ENCODE results near the gene CCDC89. TPM values are rescaled to one million over a fixed set of nuclear protein-coding genes. Genes with fewer than 3 reads are reported as not detected.
A peak's percentile ranks its signal among the peaks of the same experiment; 100 is the strongest.

Gene CCDC89
- total RNA-seq, 2 experiments from 2014 or later: 0.73 to 0.76 TPM

DNA sequence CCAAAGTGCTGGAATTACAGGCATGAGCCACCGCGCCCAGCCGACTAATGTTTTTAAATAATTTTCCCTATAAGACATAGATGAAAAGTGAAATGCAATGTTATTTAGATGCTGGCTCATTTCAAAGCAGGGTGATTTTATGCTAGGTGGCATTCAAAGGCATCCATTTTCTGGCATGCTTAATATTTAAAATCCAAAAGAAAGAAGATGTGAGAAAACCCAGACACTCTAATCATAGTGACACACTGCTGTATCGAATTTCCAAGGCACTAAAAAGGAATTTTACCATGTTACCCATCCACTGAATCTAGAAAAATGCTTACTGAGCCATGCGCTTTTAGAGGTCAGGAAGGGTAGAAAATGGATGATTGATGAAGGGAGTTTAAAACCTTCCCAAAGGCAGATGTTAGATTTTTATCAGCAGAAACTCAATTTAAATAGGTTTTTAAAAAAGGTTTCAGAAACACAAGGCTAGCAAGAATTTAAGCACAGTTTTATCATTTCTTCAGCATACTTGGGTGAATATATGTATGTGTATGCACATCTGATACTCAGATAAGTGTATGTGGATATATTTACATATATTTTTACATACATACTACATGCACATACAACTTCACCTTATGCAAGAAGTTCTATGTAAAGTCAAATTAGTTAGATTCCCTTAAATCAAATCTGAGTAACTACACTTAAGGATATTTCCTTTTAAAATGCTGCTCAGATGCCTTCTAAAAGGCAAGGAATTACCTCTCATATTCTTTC lies 24.1 kb upstream of the CCDC89 start:
- CTCF ChIA-PET: no interaction called here
- H3K9me3 Mint-ChIP-seq (ENCODE audit: low read depth): no peaks in the 10 kb centered on the region
- ATAC-seq: no peak
- H3K36me3 Mint-ChIP-seq: peaks cover 14% of the 10 kb centered on the region
- no peak overlapping the region for H3K4me3 Mint-ChIP-seq
- no peak for DNase-seq
- H3K4me1 Mint-ChIP-seq: no peaks in the 10 kb centered on the region
- no peak overlapping the region for H3K27ac Mint-ChIP-seq
- H3K27me3 Mint-ChIP-seq: no peaks in the 10 kb centered on the region

- DNase-seq: no peak
Observed at GRCh38 chr11:85705800-85706199, 19.8 kb upstream of the CCDC89 start.

GRCh38 chr11:85704967-85705366 lies 19.0 kb upstream of the CCDC89 start:
- no peak for ATAC-seq
- Mint-ChIP-seq H3K4me1 (peaks cover 9% of the 10 kb centered on the region), H3K27me3 (no peaks in the 10 kb centered on the region), H3K9me3 (ENCODE audit: low read depth) (no peaks in the 10 kb centered on the region), H3K4me3 (no peak overlapping the region), H3K36me3 (peaks cover 32% of the 10 kb centered on the region), H3K27ac (no peak overlapping the region)
- DNase-seq: no peak
- CTCF ChIA-PET: no interaction called here

More at GRCh38 chr11:85705800-85706199, 19.8 kb upstream of the CCDC89 start:
- Mint-ChIP-seq H3K36me3 (peaks cover 32% of the 10 kb centered on the region), H3K4me1 (peaks cover under 1% of the 10 kb centered on the region), H3K27me3 (no peaks in the 10 kb centered on the region), H3K27ac (no peak overlapping the region), H3K9me3 (ENCODE audit: low read depth) (no peaks in the 10 kb centered on the region), H3K4me3 (no peak overlapping the region)
- ATAC-seq: no peak
- CTCF ChIA-PET: no interaction called here

DNA sequence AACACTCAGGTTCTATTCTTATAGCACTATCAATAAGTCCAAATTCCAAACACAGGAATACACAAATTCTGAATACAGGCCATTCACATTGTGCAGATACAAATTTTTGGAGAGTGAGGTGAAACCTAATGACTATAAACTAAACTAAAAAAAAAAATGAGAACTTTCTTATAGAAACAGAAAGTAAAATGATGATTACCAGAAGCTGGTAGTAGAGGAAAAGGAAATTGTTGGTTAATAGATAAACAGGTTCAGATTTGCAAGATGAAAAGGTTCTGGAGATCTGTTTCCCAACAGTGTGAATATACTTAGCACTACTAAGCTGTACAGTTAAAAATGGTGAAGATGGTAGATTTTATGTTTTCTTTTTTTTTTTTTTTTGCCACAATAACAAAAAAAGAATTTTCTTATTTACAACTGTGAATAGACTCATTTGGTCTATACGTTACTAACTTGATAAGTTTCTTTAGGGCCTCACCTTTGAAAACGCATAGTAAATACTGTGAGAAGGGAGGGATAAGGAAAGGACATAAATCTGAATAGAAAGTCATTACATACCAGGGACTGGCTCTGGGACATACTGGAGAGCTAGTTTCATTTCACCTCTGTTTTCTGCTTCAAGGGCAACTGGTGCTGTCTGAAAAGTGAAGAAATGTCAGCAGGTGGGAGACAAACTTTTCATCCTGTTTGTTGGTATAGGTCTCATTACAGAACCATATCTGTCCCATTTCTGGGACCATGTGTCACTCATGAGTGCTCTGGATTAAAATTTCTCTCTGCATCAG lies 14.2 kb upstream of the CCDC89 start:
- peaks cover 36% of the 10 kb centered on the region for H3K4me1 Mint-ChIP-seq
- no peak for DNase-seq

DNA sequence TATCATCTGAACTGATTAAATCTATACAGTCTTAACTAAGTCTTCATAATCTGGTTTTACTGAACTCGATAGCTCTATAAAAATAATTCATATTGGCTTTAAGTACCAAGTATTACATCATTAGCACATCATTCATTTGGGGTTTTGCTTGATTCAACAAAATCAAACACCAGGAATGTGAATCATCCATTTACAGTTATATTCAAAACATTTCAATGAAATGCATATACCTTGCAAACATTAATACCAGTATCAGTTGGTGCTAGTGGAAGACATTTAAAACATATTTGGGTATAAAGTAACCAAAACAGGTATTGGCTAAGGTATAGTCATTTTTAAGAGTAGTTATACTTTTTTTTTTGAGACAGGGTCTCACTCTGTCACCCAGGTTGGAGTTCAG lies 12.2 kb upstream of the CCDC89 start:
- CTCF ChIA-PET: interaction anchor here (1.0 to 4.0 kb wide), 3 partner anchors 11 to 156 kb away, joined by 3 to 16 read pairs (median 3); partner anchors contain the start of gene CCDC83

More for the DNA sequence above, 14.2 kb upstream of the CCDC89 start:
- CTCF ChIA-PET: interaction anchor here (0.6 to 4.0 kb wide), 13 partner anchors 9 to 524 kb away, joined by 3 to 16 read pairs (median 4); partner anchors contain the start of genes CCDC83 and CREBZF
- Mint-ChIP-seq H3K4me3 (peak overlapping the region; percentile 33), H3K27me3 (no peaks in the 10 kb centered on the region), H3K36me3 (peaks cover 49% of the 10 kb centered on the region), H3K9me3 (ENCODE audit: low read depth) (no peaks in the 10 kb centered on the region), H3K27ac (peak overlapping the region; percentile 84)
- ATAC-seq: peak; percentile 78

GRCh38 chr11:85697747-85698146 lies 11.8 kb upstream of the CCDC89 start:
- CTCF ChIA-PET: interaction anchor here (1.0 to 4.0 kb wide), 3 partner anchors 11 to 157 kb away, joined by 3 to 16 read pairs (median 3); partner anchors contain the start of gene CCDC83
- Mint-ChIP-seq H3K27ac (no peak overlapping the region), H3K4me1 (peaks cover 40% of the 10 kb centered on the region), H3K27me3 (no peaks in the 10 kb centered on the region), H3K4me3 (no peak overlapping the region), H3K36me3 (peaks cover 42% of the 10 kb centered on the region), H3K9me3 (ENCODE audit: low read depth) (no peaks in the 10 kb centered on the region)
- DNase-seq (no peak), ATAC-seq (no peak)

More for the DNA sequence above, 12.2 kb upstream of the CCDC89 start:
- H3K4me3 Mint-ChIP-seq: no peak overlapping the region
- no peak overlapping the region for H3K27ac Mint-ChIP-seq
- no peaks in the 10 kb centered on the region for H3K9me3 Mint-ChIP-seq (ENCODE audit: low read depth)
- ATAC-seq (no peak), DNase-seq (no peak)
- H3K36me3 Mint-ChIP-seq: peaks cover 43% of the 10 kb centered on the region
- H3K4me1 Mint-ChIP-seq: peaks cover 40% of the 10 kb centered on the region
- H3K27me3 Mint-ChIP-seq: no peaks in the 10 kb centered on the region

- Mint-ChIP-seq H3K9me3 (ENCODE audit: low read depth) (no peaks in the 10 kb centered on the region), H3K27ac (no peak overlapping the region), H3K36me3 (peaks cover 41% of the 10 kb centered on the region), H3K4me3 (no peak overlapping the region), H3K4me1 (peaks cover 41% of the 10 kb centered on the region), H3K27me3 (no peaks in the 10 kb centered on the region)
- DNase-seq: no peak
- CTCF ChIA-PET: interaction anchor here (0.9 to 2.4 kb wide), 7 partner anchors 12 to 131 kb away, joined by 3 to 16 read pairs (median 4); no protein-coding TSS in a partner anchor
- ATAC-seq: no peak
Observed at GRCh38 chr11:85695546-85695945, 9.6 kb upstream of the CCDC89 start.

DNA sequence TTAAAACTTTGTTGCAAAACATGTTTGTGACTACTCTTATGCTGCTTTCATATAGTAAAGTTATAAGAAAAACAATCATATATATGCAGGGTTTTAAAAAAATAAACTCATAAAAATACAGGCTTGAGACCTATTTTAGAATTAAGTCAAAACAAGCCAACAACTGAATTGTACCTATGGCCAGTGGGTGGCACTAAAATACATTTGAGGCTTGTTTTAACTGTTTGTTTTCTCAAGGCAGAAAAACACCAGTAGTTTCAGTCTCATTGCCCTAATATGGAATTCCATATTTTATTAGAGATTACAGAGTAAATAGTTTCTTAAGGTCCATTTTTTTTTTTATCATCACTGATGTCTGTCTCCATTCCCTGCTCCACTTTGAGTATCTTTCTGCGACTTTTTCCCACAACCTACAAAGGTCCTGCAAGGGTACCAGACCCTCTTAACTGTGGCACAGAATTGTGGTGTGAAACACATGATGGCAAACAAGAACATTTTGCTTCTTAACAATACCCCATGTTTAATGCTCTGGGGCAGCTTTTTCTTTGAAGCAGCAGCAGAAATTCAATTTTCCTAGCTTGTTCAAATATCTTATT lies 8.5 kb upstream of the CCDC89 start:
- H3K9me3 Mint-ChIP-seq (ENCODE audit: low read depth): no peaks in the 10 kb centered on the region
- no peak overlapping the region for H3K4me3 Mint-ChIP-seq
- peaks cover 35% of the 10 kb centered on the region for H3K4me1 Mint-ChIP-seq
- no peak overlapping the region for H3K27ac Mint-ChIP-seq
- DNase-seq (no peak), ATAC-seq (no peak)
- CTCF ChIA-PET: interaction anchor here (0.7 to 2.4 kb wide), 9 partner anchors 13 to 132 kb away, joined by 3 to 16 read pairs (median 4); no protein-coding TSS in a partner anchor
- peaks cover 42% of the 10 kb centered on the region for H3K36me3 Mint-ChIP-seq
- no peaks in the 10 kb centered on the region for H3K27me3 Mint-ChIP-seq

- ATAC-seq: no peak
- Mint-ChIP-seq H3K27ac (no peak overlapping the region), H3K4me1 (peaks cover 23% of the 10 kb centered on the region), H3K27me3 (no peaks in the 10 kb centered on the region), H3K36me3 (peaks cover 9% of the 10 kb centered on the region), H3K9me3 (ENCODE audit: low read depth) (no peaks in the 10 kb centered on the region), H3K4me3 (no peak overlapping the region)
- no peak for DNase-seq
- CTCF ChIA-PET: interaction anchor here (0.7 to 1.8 kb wide), 4 partner anchors 11 to 170 kb away, joined by 3 to 7 read pairs (median 4); partner anchors contain the start of gene CCDC83
Observed at GRCh38 chr11:85685125-85685819, 723 bp downstream of the CCDC89 start.

- Mint-ChIP-seq H3K4me3 (peak overlapping the region; percentile 77), H3K36me3 (peaks cover 4% of the 10 kb centered on the region), H3K27ac (peak overlapping the region; percentile 86), H3K27me3 (no peaks in the 10 kb centered on the region), H3K9me3 (ENCODE audit: low read depth) (no peaks in the 10 kb centered on the region), H3K4me1 (peaks cover 22% of the 10 kb centered on the region)
- DNase-seq (peak; percentile 83), ATAC-seq (peak; percentile 97)
- CTCF ChIA-PET: no interaction called here
Observed at GRCh38 chr11:85682330-85683305, 3.4 kb downstream of the CCDC89 start.

- H3K4me1 Mint-ChIP-seq: peaks cover 19% of the 10 kb centered on the region
- ATAC-seq (no peak), DNase-seq (no peak)
- no peak overlapping the region for H3K27ac Mint-ChIP-seq
- H3K27me3 Mint-ChIP-seq: no peaks in the 10 kb centered on the region
- CTCF ChIA-PET: interaction anchor here (1.0 to 2.1 kb wide), 3 partner anchors 16 to 174 kb away, joined by 3 to 9 read pairs (median 5); partner anchors contain the start of genes CCDC83 and CREBZF
- no peaks in the 10 kb centered on the region for H3K9me3 Mint-ChIP-seq (ENCODE audit: low read depth)
- H3K36me3 Mint-ChIP-seq: peaks cover 4% of the 10 kb centered on the region
- H3K4me3 Mint-ChIP-seq: no peak overlapping the region
Observed at GRCh38 chr11:85680897-85681296, 5.1 kb downstream of the CCDC89 start.

DNA sequence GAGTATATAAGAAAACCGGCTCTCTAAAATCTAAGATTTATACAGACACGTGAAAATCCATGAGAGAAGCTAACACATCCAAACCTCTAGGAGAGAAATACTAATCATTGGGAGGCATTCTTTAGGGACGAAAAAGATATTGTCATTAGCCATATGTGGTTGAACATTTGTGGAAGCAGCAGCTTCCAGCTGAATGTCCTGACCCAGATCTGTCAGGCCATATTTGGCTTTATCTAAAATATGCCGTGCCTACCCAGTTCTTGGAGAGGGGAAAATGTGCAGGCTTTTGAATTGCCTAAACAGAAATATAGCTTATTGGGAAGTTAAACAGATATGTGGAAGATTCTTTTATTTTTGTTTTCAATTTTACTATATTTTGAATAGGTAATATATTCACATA lies 6.4 kb downstream of the CCDC89 start:
- DNase-seq (no peak), ATAC-seq (no peak)
- H3K27me3 Mint-ChIP-seq: no peaks in the 10 kb centered on the region
- no peak overlapping the region for H3K27ac Mint-ChIP-seq
- peaks cover 23% of the 10 kb centered on the region for H3K4me1 Mint-ChIP-seq
- H3K4me3 Mint-ChIP-seq: no peak overlapping the region
- H3K9me3 Mint-ChIP-seq (ENCODE audit: low read depth): no peaks in the 10 kb centered on the region
- peaks cover 7% of the 10 kb centered on the region for H3K36me3 Mint-ChIP-seq
- CTCF ChIA-PET: interaction anchor here (0.8 to 2.1 kb wide), 5 partner anchors 10 to 175 kb away, joined by 3 to 9 read pairs (median 4); partner anchors contain the start of genes CCDC83 and CREBZF

Data from activated CD8-positive, alpha-beta memory T cell treated with anti-CD3 and anti-CD28 coated beads, Interleukin-2, amount 10 ng/mL, durations not matched to agents 7 days and 5 days (primary cell).